ENCODE measurements around the gene FAM124B. TPM values are rescaled to one million over a fixed set of nuclear protein-coding genes. Genes with fewer than 3 reads are reported as not detected.

FAM124B gene
- total RNA-seq, 4 donors from 2014 or later, result 1.4 to 17.0 (median 3.5) TPM

DNA sequence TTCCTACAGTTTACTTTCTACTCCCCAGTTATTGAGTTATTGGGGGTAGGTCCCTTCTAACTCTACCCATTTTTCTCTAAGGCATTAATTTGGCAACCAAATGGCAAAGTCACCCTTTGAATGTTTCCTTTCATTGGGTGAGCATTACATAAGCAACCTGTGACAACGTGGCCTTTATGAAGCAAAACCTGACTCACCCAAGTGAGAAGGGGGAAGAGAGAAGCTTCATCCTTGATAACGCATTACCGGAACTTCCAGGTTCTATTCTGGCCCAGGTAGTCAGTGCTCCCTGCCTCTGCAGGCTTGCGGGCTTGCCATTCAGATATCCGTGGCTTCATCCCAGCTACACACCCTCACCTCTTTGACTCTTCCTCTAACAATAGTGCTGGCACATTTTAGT lies 39.1 kb upstream of the FAM124B start:
- ATAC-seq (ENCODE audit: low FRiP score), result no peak
- no peak for DNase-seq (ENCODE audit: low spot score)
- no peak for TF ChIP-seq CTCF (IDR thresholded peaks at IDR 0.05)

DNA sequence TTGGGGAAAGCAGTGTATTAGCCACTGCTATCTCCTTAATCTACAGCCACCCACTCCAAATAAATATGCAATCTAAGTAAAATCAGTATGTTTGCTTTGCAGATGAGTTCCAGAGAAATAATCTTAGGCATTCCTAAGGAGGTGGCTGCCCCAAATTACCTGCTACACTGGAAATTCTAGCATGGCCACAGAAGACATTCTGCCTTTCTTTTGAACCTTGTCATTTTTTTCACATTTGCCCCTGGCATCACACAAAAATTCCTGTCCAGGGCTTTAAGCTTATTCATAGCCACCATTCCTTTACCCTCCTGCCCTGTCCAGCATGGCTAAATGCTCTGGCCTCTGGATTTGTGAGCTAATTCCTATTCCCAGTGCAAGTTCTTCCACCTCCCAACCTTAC lies 36.8 kb upstream of the FAM124B start:
- ATAC-seq (ENCODE audit: low FRiP score), result no peak
- DNase-seq (ENCODE audit: low spot score), result no peak
- TF ChIP-seq CTCF (IDR thresholded peaks at IDR 0.05), result no peak

DNA sequence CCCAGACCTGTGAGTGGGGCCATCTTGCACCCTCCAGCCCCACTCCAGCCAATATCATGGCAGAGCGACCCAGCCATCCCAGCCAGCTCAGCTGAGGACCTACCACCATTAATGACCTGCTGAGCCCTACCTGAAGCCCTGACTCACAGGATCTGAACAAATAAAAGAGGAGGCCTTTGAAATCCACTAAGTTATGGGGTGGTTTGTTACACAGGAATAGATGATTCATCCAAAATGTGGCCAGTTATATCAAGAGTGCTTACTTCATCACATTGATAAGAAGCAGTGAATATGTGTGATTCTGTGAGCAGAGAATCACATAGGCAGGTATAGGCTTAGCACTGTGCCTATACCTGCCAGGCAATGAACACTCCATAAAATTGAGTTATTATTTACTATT lies 34.7 kb upstream of the FAM124B start:
- ATAC-seq (ENCODE audit: low FRiP score), result no peak
- TF ChIP-seq CTCF (IDR thresholded peaks at IDR 0.05), result no peak
- no peak for DNase-seq (ENCODE audit: low spot score)

DNA sequence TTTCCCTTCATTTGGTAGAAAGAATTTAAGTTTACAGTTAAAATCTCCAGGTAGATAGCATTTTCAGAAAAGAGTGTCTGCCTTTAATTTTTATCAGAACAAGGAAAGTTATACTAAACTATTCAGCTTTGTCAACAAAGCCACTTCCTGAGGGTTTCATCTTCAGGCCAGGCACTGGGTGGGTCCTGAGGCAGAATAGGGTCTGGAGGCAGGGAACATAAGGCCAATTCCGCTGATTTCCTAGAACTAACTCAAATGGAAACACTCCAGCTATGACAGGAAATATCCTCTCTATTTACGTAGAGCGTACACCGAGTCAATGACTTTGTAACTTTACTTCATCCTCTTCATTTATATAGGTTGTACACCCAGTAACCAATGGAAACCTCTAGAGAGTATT lies 32.7 kb upstream of the FAM124B start:
- DNase-seq (ENCODE audit: low spot score) (no peak), ATAC-seq (ENCODE audit: low FRiP score) (no peak)
- no peak for TF ChIP-seq CTCF (IDR thresholded peaks at IDR 0.05)

DNA sequence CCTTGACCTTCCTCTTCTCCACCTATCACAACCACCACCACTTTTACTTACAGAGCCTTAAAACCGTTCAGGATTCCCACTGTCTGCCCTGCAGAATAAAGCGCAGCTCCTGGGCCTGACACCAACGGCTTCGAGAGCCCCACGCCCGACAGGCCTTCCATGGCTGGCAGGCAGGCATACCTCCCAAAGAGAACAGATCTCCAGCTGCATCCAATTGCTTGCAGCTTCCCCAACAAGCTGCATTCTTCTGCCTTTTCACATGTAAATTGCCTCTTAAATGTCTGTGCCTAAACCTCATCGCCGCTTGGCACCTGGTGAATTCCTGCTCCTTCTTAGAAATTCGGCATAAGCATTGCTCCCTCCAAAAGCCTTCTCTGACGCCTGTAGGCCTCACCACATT lies 31.5 kb upstream of the FAM124B start:
- ATAC-seq (ENCODE audit: low FRiP score) (no peak), DNase-seq (ENCODE audit: low spot score) (no peak)
- TF ChIP-seq CTCF (IDR thresholded peaks at IDR 0.05), result no peak

GRCh38 chr2:224432003-224432579 lies 30.2 kb upstream of the FAM124B start:
- TF ChIP-seq CTCF (IDR thresholded peaks at IDR 0.05), result no peak
- ATAC-seq (ENCODE audit: low FRiP score) (no peak), DNase-seq (ENCODE audit: low spot score) (no peak)

GRCh38 chr2:224429441-224429810 lies 27.5 kb upstream of the FAM124B start:
- ATAC-seq (ENCODE audit: low FRiP score), result no peak
- no peak for DNase-seq (ENCODE audit: low spot score)
- no peak for TF ChIP-seq CTCF (IDR thresholded peaks at IDR 0.05)
